ENCODE data around the gene KCNMB1. TPM values are rescaled to one million over a fixed set of nuclear protein-coding genes. Genes with fewer than 3 reads are reported as not detected.
"Not testable (repeated sequence)": the region's sequence is repeated elsewhere in the genome, so short reads cannot be mapped to it uniquely, and the experiment has no call there.

KCNMB1 gene
- total and polyA plus RNA-seq, 9 donors, result 0.22 to 1.1 (median 0.74) TPM

DNA sequence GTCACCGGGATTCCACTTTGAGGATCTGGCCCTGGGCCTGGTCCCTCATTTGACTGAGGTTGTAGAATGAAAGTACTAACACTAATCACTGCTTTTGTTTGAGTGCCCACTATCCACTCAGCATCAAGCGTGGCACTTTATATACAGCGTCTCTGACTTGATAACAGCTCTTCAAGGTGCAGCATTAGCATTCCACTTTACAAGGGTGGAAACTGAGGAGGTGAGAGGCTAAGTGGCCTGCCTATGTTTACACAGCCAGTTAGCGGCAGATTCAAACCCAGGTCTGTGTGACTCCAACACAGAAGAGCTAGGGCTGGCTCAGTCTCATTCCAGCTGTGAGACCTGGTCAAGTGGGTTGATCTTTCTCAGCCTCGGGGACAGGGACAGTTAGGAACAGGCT lies 5.9 kb downstream of the KCNMB1 start:
- Histone ChIP-seq H3K27ac (ENCODE audit: low read length) (no peak overlapping the region), H3K4me3 (ENCODE audit: low read length) (no peak overlapping the region), H3K27me3 (ENCODE audit: control insufficient read depth, insufficient read depth, low read length) (peaks cover 7% of the 10 kb centered on the region), H3K9me3 (replicated peaks; ENCODE audit: control insufficient read depth, low read depth, low read length) (no peaks in the 10 kb centered on the region), H3K4me1 (ENCODE audit: control insufficient read depth, insufficient read depth, low read length) (peaks cover 22% of the 10 kb centered on the region), H3K36me3 (ENCODE audit: control insufficient read depth, insufficient read depth, low read length) (no peaks in the 10 kb centered on the region)
- no peak for DNase-seq
- WGBS (ENCODE audit: insufficient coverage), result 88% methylated on average over 2 of the region's 5 CpGs

DNA sequence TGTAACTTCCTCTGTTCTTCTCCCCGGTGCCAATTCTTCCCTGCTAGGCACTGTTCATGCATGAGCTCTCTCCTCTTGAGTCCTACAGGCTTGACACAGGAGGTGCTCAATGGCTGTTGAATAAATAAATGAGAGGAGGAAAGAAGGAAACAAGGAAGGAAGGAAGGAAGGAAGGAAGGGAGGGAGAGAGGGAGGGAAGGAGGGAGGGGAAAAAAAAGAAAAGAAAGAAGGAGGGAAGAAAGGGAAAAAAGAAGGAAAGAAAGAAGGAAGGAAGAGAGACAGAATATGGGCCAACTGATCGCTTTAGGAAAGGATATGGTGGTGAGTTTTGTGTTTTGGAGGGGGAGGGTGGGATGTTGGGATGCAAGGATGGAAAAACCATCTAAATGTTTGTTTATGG lies 6.4 kb downstream of the KCNMB1 start:
- Histone ChIP-seq H3K4me1 (ENCODE audit: control insufficient read depth, insufficient read depth, low read length) (peaks cover 22% of the 10 kb centered on the region), H3K4me3 (ENCODE audit: low read length) (no peak overlapping the region), H3K9me3 (replicated peaks; ENCODE audit: control insufficient read depth, low read depth, low read length) (no peaks in the 10 kb centered on the region), H3K27me3 (ENCODE audit: control insufficient read depth, insufficient read depth, low read length) (peaks cover 7% of the 10 kb centered on the region), H3K27ac (ENCODE audit: low read length) (no peak overlapping the region), H3K36me3 (ENCODE audit: control insufficient read depth, insufficient read depth, low read length) (no peaks in the 10 kb centered on the region)
- no peak for DNase-seq
- 88% methylated on average over 1 of the region's 2 CpGs for WGBS (ENCODE audit: insufficient coverage)

DNA sequence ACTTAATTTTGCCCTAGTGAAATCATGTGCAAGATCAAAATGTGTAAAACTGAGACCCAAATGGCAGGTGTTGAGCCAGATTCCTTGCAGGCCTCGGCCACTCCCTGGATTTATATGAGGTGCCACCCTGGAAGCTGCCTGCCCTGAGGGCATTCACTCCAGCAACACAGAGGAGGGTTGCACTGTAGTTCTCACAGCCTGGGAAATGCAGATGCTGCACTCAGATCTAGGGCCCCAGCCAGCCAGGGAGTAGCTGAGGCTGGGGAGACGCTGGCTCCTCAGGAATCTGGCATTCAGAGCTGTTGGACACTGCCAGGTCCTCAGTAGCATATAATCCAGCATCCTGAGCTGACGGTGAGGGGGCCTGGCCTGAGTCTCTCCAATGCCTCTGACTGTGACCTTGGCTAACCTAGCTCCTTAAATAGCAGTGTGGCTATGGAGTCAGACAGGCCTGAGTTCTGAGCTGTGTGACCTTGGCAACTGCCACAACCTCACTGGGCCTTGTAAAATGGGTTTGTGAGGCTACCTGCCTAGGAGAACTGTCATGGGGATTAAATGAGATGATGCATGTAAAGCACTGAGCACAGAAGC lies 8.7 kb downstream of the KCNMB1 start:
- peaks cover 7% of the 10 kb centered on the region for H3K27me3 ChIP-seq (ENCODE audit: control insufficient read depth, insufficient read depth, low read length)
- H3K27ac ChIP-seq (ENCODE audit: low read length), result no peak overlapping the region
- WGBS (ENCODE audit: insufficient coverage), result 39% methylated on average over 3 of the region's 3 CpGs
- peaks cover 2% of the 10 kb centered on the region for H3K9me3 ChIP-seq (replicated peaks; ENCODE audit: control insufficient read depth, low read depth, low read length)
- no peak overlapping the region for H3K4me3 ChIP-seq (ENCODE audit: low read length)
- H3K4me1 ChIP-seq (ENCODE audit: control insufficient read depth, insufficient read depth, low read length), result peaks cover 20% of the 10 kb centered on the region
- no peaks in the 10 kb centered on the region for H3K36me3 ChIP-seq (ENCODE audit: control insufficient read depth, insufficient read depth, low read length)
- DNase-seq, result no peak

DNA sequence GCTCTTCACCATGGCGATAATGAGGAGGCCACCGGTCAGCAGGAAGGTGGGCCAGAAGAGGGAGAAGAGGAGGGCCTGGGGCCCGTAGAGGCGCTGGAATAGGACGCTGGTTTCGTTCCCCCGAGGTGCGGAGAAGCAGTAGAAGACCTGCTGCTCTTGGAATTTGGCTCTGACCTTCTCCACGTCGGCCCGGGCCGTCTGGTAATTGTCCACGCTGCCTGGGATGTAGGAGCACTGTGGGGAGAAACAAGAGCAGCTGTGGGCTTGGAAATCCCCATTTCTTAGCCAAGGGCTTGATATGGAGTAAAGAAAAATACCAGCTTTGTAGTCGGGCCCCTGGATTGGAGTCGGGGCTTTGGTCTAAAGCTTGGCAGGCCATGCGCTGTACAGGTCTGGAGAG lies 10.4 kb downstream of the KCNMB1 start:
- Histone ChIP-seq H3K4me3 (ENCODE audit: low read length) (no peak overlapping the region), H3K4me1 (ENCODE audit: control insufficient read depth, insufficient read depth, low read length) (peaks cover 17% of the 10 kb centered on the region), H3K9me3 (replicated peaks; ENCODE audit: control insufficient read depth, low read depth, low read length) (peaks cover 2% of the 10 kb centered on the region), H3K27ac (ENCODE audit: low read length) (no peak overlapping the region), H3K36me3 (ENCODE audit: control insufficient read depth, insufficient read depth, low read length) (no peaks in the 10 kb centered on the region), H3K27me3 (ENCODE audit: control insufficient read depth, insufficient read depth, low read length) (peaks cover 4% of the 10 kb centered on the region)
- DNase-seq, result no peak
- 80% methylated on average over 14 of the region's 16 CpGs for WGBS (ENCODE audit: insufficient coverage)

DNA sequence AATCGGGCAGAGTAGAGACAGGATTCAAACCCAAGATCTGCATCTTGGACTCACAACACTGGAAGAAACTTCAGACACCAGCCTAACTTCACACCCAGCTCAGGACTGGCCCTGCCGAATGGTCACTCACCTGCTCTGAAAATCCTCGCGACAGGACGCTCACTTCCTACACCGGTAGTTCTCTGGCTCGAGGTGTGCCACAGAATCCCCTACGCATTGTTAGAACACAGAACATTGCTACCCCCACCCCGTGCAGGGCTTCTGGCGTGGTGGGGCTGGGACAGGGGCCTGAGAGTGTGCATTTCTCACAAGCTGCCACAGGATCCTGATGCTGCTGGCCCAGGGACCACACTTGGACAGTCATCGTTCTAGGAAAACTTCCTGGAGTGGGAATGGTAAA lies 12.1 kb downstream of the KCNMB1 start:
- 99% methylated on average over 7 of the region's 11 CpGs for WGBS (ENCODE audit: insufficient coverage)
- H3K27me3 ChIP-seq (ENCODE audit: control insufficient read depth, insufficient read depth, low read length), result peaks cover 3% of the 10 kb centered on the region
- peaks cover 17% of the 10 kb centered on the region for H3K4me1 ChIP-seq (ENCODE audit: control insufficient read depth, insufficient read depth, low read length)
- no peak overlapping the region for H3K4me3 ChIP-seq (ENCODE audit: low read length)
- peaks cover 2% of the 10 kb centered on the region for H3K9me3 ChIP-seq (replicated peaks; ENCODE audit: control insufficient read depth, low read depth, low read length)
- no peaks in the 10 kb centered on the region for H3K36me3 ChIP-seq (ENCODE audit: control insufficient read depth, insufficient read depth, low read length)
- no peak overlapping the region for H3K27ac ChIP-seq (ENCODE audit: low read length)
- DNase-seq, result no peak

DNA sequence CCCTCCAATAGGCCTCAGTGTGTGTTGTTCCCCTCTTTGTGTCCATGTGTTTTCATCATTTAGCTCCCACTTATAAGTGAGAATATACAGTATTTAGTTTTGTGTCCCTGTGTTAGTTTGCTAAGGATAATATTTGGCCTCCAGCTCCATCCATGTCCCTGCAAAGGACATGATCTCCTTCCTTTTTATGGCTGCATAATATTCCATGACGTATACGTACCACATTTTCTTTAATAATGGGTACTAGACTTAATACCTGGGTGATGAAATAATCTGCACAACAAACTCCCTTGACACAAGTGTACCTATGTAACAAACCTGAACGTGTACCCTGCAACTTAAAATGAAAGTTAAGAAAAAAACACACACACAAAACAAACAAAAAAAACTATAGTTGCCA lies 12.6 kb downstream of the KCNMB1 start:
- H3K4me3 ChIP-seq (ENCODE audit: low read length); H3K27me3 ChIP-seq (ENCODE audit: control insufficient read depth, insufficient read depth, low read length); H3K27ac ChIP-seq (ENCODE audit: low read length); DNase-seq; H3K9me3 ChIP-seq (replicated peaks; ENCODE audit: control insufficient read depth, low read depth, low read length); H3K36me3 ChIP-seq (ENCODE audit: control insufficient read depth, insufficient read depth, low read length): not testable (repeated sequence)
- WGBS (ENCODE audit: insufficient coverage), result no CpG with 5 or more reads among the region's 3 CpGs
- peaks cover 17% of the 10 kb centered on the region for H3K4me1 ChIP-seq (ENCODE audit: control insufficient read depth, insufficient read depth, low read length)

DNA sequence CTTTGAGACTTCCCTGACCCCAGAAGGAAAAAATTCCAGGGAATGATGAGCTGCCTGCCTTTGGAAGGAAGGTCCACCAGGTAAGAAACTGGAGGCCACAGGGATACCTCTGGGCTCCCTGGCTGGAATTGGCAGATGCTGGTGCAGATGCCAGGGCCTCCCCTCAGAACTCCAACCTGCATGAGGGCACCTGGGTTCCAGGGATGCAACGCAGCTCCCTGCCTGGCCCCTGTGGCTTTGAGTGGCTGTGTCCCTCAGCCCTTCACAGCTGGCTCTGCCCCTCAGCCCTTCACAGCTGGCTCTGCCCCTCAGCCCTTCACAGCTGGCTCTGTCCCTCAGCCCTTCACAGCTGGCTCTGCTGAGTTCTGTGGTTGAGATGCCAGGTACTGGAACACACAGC lies 13.9 kb downstream of the KCNMB1 start:
- Histone ChIP-seq H3K36me3 (ENCODE audit: control insufficient read depth, insufficient read depth, low read length) (no peaks in the 10 kb centered on the region), H3K4me1 (ENCODE audit: control insufficient read depth, insufficient read depth, low read length) (peaks cover 13% of the 10 kb centered on the region), H3K9me3 (replicated peaks; ENCODE audit: control insufficient read depth, low read depth, low read length) (peaks cover 2% of the 10 kb centered on the region), H3K27me3 (ENCODE audit: control insufficient read depth, insufficient read depth, low read length) (peaks cover 3% of the 10 kb centered on the region), H3K27ac (ENCODE audit: low read length) (no peak overlapping the region), H3K4me3 (ENCODE audit: low read length) (no peak overlapping the region)
- no peak for DNase-seq
- 86% methylated on average over 1 of the region's 1 CpG for WGBS (ENCODE audit: insufficient coverage)

DNA sequence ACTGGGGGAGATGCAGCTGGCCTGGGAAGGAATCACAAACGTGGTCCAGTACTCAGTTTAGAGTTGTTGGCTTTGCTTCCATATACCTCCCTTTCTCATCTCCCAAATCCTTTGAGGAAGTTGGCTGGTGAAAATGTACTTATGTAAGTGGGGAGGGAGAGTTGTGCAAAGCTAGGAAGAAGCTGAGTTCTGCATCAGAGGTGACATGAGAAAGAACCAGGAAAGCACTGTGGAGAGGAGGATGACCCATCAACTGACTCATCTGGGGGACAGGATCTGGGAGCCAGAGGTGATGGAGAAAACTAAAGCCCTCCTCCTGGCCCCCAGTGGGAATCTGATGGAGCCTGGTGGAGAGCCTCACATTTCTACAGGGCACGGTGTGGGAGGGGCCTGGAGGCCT lies 16.2 kb downstream of the KCNMB1 start:
- peaks cover 2% of the 10 kb centered on the region for H3K9me3 ChIP-seq (replicated peaks; ENCODE audit: control insufficient read depth, low read depth, low read length)
- no peak overlapping the region for H3K4me3 ChIP-seq (ENCODE audit: low read length)
- DNase-seq, result no peak
- WGBS (ENCODE audit: insufficient coverage), result no CpG with 5 or more reads among the region's 2 CpGs
- H3K27ac ChIP-seq (ENCODE audit: low read length), result no peak overlapping the region
- no peaks in the 10 kb centered on the region for H3K27me3 ChIP-seq (ENCODE audit: control insufficient read depth, insufficient read depth, low read length)
- H3K36me3 ChIP-seq (ENCODE audit: control insufficient read depth, insufficient read depth, low read length), result no peaks in the 10 kb centered on the region
- H3K4me1 ChIP-seq (ENCODE audit: control insufficient read depth, insufficient read depth, low read length), result no peaks in the 10 kb centered on the region

DNA sequence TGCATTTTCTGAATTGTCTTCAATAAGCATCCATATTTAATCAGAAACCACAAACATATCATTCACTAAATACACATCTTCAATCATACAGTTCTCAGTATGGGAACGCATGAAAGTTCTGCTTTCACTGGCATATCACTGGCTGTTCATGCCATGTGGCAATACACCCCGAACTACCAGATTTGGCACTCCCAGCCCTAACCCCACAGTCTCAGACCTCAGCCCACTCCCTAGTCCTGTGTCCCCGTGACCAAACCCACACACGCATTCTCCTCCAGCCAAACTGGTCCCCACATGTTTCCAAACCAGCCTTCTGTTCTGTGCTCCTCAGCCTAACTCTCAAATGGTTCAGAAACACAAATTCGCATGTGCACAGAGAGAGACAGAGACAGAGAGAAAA lies 20.6 kb downstream of the KCNMB1 start:
- no peak for DNase-seq
- H3K4me3 ChIP-seq (ENCODE audit: low read length), result no peak overlapping the region
- H3K36me3 ChIP-seq (ENCODE audit: control insufficient read depth, insufficient read depth, low read length), result no peaks in the 10 kb centered on the region
- H3K27me3 ChIP-seq (ENCODE audit: control insufficient read depth, insufficient read depth, low read length), result no peaks in the 10 kb centered on the region
- WGBS (ENCODE audit: insufficient coverage), result 91% methylated on average over 3 of the region's 5 CpGs
- no peaks in the 10 kb centered on the region for H3K9me3 ChIP-seq (replicated peaks; ENCODE audit: control insufficient read depth, low read depth, low read length)
- peaks cover 3% of the 10 kb centered on the region for H3K4me1 ChIP-seq (ENCODE audit: control insufficient read depth, insufficient read depth, low read length)
- no peak overlapping the region for H3K27ac ChIP-seq (ENCODE audit: low read length)

DNA sequence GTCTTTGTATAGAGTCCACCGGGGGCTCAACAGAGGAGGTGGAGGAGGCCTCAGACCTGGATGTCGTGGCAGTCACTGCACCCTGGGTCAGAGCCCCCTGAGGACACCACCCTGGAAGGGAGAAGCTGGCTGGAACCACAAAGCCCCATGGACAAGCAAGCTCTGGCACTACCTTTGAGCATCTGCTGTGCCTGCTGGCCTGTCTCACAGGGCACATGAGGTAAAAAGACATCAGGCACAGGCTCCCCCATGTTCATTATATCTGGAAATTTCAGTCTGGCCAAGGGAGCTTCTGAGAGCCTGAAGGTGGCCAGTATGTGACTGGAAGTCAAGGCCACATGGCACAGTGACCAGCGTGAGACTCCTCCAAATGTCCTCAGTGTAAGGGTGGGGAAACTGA lies 22.9 kb downstream of the KCNMB1 start:
- H3K4me1 ChIP-seq (ENCODE audit: control insufficient read depth, insufficient read depth, low read length), result peaks cover 23% of the 10 kb centered on the region
- no peaks in the 10 kb centered on the region for H3K27me3 ChIP-seq (ENCODE audit: control insufficient read depth, insufficient read depth, low read length)
- no peak overlapping the region for H3K4me3 ChIP-seq (ENCODE audit: low read length)
- DNase-seq, result no peak
- no peaks in the 10 kb centered on the region for H3K9me3 ChIP-seq (replicated peaks; ENCODE audit: control insufficient read depth, low read depth, low read length)
- H3K27ac ChIP-seq (ENCODE audit: low read length), result no peak overlapping the region
- 83% methylated on average over 2 of the region's 3 CpGs for WGBS (ENCODE audit: insufficient coverage)
- no peaks in the 10 kb centered on the region for H3K36me3 ChIP-seq (ENCODE audit: control insufficient read depth, insufficient read depth, low read length)

DNA sequence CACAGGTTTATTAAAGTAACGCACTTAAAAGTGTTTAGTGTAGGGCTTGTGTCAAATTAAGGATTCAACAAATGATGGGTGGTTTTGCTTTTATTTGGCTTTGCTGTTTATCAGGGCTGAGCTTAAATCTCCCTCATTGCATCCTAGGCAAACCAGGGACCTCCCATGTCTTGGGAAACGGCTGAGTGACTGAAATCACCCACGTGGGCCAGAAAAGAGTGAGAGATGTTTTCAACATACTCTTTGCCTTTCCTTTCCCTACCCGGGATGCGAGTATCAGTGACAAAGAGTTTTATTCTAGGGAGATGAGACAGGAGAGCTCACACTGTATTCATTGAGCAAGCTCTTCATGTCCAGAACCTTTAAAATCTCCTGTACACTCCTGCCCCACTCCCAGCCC lies 23.3 kb downstream of the KCNMB1 start:
- H3K4me3 ChIP-seq (ENCODE audit: low read length), result no peak overlapping the region
- H3K4me1 ChIP-seq (ENCODE audit: control insufficient read depth, insufficient read depth, low read length), result peaks cover 27% of the 10 kb centered on the region
- DNase-seq, result no peak
- no CpG with 5 or more reads among the region's 5 CpGs for WGBS (ENCODE audit: insufficient coverage)
- no peaks in the 10 kb centered on the region for H3K9me3 ChIP-seq (replicated peaks; ENCODE audit: control insufficient read depth, low read depth, low read length)
- H3K27me3 ChIP-seq (ENCODE audit: control insufficient read depth, insufficient read depth, low read length), result no peaks in the 10 kb centered on the region
- H3K27ac ChIP-seq (ENCODE audit: low read length), result no peak overlapping the region
- H3K36me3 ChIP-seq (ENCODE audit: control insufficient read depth, insufficient read depth, low read length), result no peaks in the 10 kb centered on the region

Data from muscle of leg (tissue), 11 donors.